HG03159 (cell line): ENCODE results near the gene ACCSL.

Experiments
- ATAC-seq: cut with Tn5 transposase; IDR thresholded peaks from one replicate; pipeline ENCODE4 v1.9.1; 2021; ENCODE audit warnings: mild to moderate bottlenecking, moderate library complexity; ENCODE audit not compliant: unreplicated experiment

Gene ACCSL

GRCh38 chr11:44049832-44050231 lies 2.1 kb downstream of the ACCSL start:
- no peak for ATAC-seq

GRCh38 chr11:44051171-44051570 lies 3.4 kb downstream of the ACCSL start:
- no peak for ATAC-seq

- no peak for ATAC-seq
These were observed 9.6 kb downstream of the ACCSL start for GRCh38 chr11:44057340-44057739.

GRCh38 chr11:44058275-44058674 lies 10.5 kb downstream of the ACCSL start:
- no peak for ATAC-seq

- no peak for ATAC-seq
These were observed 17.4 kb downstream of the ACCSL start for GRCh38 chr11:44065161-44065661.

GRCh38 chr11:44065841-44066731 lies 18.3 kb downstream of the ACCSL start, which contains the start of gene ACCS:
Gene ACCS (plus strand): TSS chr11:44066270. CDS start chr11:44067628, 1,358 bp downstream.
- ATAC-seq, result peak; percentile 97

GRCh38 chr11:44066732-44067141 lies 19.0 kb downstream of the ACCSL start:
- ATAC-seq, result no peak

GRCh38 chr11:44067266-44067665 lies 19.5 kb downstream of the ACCSL start:
- no peak for ATAC-seq

GRCh38 chr11:44068180-44068579 lies 20.4 kb downstream of the ACCSL start:
- no peak for ATAC-seq

- ATAC-seq, result no peak
These were observed 23.4 kb downstream of the ACCSL start for GRCh38 chr11:44071157-44071556.

GRCh38 chr11:44072757-44073658 lies 25.2 kb downstream of the ACCSL start:
- ATAC-seq, result no peak

GRCh38 chr11:44078794-44079193 lies 31.0 kb downstream of the ACCSL start:
- ATAC-seq, result no peak

GRCh38 chr11:44079376-44079775 lies 31.6 kb downstream of the ACCSL start:
- no peak for ATAC-seq

GRCh38 chr11:44080951-44081350 lies 33.2 kb downstream of the ACCSL start:
- ATAC-seq, result no peak

- no peak for ATAC-seq
These were observed 34.9 kb downstream of the ACCSL start for GRCh38 chr11:44082645-44083044.

- no peak for ATAC-seq
These were observed 35.7 kb downstream of the ACCSL start for GRCh38 chr11:44083433-44083832.

- no peak for ATAC-seq
These were observed 36.1 kb downstream of the ACCSL start for GRCh38 chr11:44083906-44084305.

GRCh38 chr11:44085330-44085729 lies 37.5 kb downstream of the ACCSL start:
- no peak for ATAC-seq

- no peak for ATAC-seq
These were observed 40.6 kb downstream of the ACCSL start for GRCh38 chr11:44088377-44088776.

- ATAC-seq, result no peak
These were observed 41.1 kb downstream of the ACCSL start for GRCh38 chr11:44088871-44089270.

GRCh38 chr11:44090539-44090938 lies 42.8 kb downstream of the ACCSL start:
- no peak for ATAC-seq
